GM21526 (cell line): ENCODE results near the gene CHML.

Source experiments
- ATAC-seq: cut with Tn5 transposase; IDR thresholded peaks from one replicate; pipeline ENCODE4 v1.9.1; 2021; ENCODE audit warnings: moderate library complexity; ENCODE audit not compliant: unreplicated experiment, low FRiP score

The CHML gene

DNA sequence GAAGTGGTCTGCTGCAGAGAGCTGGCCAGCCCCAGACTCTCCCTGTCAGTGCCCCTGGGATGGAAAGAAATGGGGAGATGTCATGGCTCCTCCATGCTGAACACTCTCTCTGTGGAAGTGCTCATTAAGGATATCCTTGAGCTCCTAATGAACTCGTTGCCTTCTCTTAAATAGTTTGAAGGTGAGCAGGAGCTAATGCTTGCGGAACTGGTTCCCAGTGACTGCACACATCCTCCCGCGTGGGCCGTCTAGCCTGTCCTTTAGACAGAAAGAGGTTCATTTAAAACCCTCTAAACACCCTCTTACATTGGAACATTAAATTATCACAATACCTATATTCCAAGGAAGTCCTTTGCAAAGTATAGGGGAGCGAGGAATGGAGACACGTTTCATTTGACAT lies 6.0 kb upstream of the CHML start:
- no peak for ATAC-seq

DNA sequence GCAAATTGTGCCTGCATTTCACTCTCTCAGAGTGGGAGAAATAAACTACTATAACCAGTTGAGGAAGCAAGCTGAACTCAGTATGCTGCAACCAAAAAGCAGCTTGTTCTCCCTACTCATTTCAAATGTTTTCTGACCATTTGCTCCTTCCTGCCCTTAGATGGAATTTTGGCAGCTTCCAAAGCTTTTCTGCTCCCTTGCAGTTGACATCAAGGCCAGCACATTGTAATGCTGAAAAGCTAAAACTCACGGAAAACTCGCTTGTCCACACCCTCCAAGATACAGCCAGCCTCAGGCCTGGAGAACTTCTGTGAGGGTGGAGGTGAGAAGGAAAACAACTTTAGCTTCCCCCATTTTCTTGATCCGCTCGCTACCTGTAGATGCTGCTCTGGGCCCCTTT lies 5.0 kb upstream of the CHML start:
- no peak for ATAC-seq

DNA sequence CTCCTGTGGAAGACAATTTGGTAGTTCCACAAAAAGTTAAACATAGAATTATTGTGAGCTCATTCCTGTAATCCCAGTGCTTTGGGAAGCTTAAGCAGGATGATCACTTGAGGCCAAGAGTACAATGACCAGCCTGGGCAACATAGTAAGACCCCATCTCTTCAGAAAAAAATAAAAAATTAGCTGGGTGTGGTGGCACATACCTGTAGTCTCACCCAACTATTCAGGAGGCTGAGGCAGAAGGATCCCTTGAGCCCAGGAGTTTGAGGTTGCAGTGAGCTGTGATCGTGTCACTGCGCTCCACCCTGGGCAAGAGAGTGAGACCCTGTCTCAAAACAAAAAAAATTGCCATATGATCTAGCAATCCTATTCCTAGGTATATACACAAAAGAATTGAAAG lies 4.1 kb upstream of the CHML start:
- ATAC-seq: no peak

DNA sequence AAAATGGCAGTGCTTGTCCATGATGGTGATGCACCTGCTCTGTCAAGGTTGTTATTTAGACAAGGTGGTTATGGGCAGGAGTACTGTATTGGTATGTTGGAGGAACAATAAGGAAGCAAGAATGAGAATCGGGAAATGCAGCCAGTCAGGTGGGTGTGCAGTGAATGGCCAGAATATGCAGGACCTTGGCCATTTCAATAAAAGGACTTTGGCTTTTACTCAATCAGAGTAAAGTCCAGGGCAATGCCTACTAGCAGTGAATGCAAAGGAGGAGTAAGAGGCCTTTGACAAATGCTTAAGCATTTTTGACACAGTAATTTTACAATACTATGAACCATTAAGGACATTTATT lies 2.4 kb upstream of the CHML start:
- ATAC-seq: no peak

DNA sequence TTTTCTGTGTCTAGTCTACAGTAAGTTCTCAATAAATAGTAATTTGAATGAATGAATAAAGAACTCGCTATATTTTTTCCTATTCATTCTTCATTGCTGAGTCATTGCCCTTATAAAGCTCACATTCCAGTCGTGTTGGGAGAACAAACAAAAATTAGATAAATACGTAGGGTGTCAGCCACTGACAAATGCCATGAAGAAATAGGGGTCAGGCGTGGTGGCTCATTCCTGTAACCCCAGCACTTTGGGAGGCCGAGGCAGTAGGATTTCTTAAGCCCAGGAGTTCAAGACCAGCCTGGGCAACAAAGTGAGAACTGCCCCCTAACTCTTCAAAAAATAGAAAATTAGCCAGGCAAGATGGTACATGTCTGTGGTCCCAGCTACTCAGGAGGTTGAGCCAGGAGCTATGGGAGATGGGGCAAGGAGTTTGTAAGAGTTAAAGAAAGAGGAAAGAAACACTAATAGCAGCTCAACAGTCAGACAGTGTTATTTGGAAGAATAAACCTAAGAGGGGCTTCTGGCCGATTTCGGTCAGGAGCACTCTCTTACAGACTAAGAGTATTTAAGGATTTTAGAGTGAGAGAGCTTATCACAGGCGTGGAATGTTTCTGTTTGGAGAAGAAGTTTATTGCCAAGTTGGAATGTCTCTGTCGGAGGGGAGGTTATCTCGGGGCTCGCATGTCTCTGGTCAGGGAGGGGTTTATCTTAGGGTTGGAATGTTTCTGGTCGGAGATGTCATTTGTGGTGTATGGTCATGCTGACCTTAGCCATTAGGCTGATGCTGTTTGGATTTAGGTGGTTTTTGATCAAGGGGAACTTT lies 1.8 kb upstream of the CHML start:
- no peak for ATAC-seq

DNA sequence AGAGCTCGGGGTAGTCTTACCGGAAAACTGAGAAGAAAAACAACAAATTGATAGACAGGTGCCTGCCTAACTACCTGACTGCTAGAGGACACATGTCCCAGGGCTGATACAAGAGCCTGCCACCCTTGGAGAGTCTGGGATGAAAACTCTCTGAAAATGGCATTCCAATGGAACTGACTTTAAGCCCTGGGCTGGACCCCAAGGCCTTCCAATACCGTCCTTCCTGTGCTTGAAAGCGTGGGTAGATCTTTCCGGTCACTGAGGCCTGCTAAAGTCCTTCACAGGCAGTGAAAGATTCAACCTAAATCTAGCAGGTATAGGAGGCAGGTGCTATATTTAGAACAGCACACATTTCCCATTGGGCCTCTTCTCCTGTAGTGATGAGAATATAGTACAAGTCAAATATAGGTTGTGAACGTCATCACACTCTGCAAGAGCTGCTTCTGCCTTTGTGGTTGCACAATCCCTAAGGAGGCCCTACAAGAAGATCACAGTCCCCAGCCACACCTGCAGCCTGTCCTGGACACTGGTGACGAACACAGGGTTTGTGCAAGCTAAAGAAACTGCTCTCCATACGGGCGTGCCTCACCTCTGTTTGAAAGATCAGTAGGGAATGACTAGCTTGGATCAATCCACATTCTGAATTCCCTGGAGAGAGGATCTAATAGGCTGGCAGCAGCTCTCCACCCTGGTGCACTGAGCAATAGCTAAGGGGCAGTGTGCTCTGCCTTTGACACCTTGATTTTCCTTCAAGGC lies 876 bp upstream of the CHML start:
- ATAC-seq: no peak

DNA sequence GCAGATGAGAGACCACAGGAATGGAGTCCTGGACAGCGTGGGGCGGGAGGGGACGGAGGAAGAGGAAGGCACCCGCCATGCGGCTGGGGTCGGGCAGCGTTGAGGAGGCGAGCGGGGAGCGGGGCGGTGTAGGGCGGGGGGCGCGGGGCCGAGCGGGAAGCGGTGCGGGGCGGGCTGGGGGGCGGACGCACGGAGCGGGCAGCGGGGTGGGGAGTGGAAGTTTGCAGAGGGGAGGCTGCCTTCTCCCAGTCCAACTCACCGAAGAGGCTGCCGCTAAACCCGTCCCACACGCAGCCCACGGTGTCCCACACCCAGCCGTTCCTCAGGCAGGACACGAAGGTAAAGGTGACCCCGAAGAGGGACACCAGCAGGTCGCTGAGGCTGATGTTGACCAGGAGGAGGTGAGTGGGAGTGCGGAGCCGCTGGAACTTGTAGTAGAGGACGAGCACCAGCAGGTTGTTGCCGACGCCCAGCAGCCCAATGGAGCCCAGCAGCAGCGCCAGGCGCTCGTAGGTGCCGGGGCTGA lies 483 bp downstream of the CHML start:
- peak; percentile 54 for ATAC-seq

DNA sequence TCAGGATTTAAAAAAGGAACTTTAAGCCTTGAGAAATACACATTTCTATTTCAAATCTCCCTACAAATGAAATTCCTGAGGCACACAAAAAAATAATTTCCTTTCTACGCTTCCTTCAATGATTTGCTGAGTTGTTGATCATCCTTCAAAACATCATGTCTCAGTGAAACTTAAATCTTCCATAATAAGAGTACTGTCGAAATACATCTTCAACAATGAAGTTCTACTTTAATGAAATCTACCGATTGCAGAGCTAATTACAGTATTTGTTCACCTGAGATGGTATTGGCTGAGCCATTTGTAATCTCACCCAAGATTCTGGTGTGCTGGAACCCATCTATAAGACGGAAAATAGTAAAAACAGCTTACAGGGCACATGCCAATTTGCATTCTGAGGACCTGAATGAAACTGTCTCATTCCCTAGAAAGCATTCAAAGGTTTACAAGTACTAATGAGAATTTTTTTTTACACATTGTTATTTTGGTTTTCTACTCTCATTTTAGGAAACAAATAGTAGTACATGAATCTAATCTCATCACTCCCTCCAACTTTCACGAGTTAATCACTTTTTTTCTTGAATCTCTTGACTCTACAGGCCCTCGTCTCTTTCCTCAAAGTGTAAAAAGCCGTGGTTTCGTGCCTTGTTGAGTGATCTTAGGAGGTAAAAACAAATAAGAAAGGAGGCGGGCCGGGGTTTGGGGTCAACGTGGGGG lies 1.1 kb downstream of the CHML start:
- no peak for ATAC-seq

DNA sequence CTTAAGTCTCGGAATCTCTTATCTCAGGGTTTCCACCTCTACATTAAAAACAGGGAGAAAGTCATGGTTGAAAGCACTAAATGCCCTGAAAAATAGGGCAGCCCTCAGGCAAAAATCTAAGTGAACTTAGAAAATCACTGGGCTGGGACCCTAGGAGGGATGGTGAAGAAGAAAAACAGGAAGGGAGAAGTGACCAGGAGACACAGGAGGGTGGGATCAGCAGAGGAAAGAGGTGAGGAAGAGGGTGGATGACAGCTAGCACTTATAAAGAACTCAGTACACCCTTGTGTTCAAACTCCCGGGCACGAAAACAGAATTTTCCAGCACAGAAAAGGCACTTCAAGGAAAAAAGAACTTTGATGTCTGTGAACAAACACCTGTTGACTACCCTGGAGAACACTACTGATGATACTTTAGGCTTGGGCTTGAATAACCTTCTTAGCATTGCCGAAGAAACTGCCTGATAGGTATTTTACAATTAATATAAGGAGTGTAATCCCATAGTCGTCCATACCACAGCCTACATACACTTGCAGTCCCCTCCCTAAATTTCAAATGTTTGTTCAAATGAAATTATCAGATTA lies 2.0 kb downstream of the CHML start:
- no peak for ATAC-seq

DNA sequence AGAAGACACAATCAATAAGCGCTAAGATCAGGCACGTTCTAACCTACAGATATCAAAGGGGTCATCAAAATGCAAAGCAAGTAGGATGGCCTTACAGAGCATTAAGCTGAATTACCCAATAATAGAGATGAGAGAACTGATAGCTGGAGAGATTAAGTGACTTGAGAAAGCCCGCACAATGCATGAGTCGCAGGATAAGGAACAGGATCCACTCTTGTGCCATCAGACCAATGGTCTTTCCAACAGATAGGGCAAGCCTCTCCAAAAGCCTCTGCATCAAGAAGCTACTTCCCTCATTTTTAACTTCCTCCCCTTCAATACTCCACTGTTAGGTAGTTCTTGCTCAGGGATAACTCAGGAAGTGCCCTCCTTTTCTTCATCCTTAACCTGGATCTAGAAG lies 2.6 kb downstream of the CHML start:
- no peak for ATAC-seq

DNA sequence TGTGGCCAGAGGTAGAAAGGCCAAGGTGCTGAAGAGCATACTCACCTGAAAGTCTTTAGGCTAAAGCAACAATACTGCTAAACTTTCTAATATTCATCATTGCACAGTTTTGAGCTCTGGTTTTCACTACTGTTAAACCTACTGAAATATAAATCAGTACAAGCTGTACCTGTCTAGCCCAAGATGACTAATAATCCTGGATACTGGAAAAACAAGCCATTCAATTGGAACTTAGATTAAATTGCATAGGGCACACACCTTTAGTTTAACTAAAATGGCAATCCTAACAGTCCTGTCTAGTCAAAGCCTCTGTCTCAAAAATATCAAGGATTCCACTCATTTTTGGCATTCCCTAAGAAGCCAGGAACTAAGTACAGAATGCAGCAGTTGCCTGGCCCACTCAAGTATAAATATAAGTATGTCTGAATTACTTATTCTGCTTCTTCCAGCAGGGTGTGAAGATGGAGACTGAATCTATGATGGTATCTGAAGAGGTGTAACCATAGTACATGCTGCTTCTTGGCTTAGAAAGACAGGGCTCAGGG lies 3.1 kb downstream of the CHML start:
- no peak for ATAC-seq

DNA sequence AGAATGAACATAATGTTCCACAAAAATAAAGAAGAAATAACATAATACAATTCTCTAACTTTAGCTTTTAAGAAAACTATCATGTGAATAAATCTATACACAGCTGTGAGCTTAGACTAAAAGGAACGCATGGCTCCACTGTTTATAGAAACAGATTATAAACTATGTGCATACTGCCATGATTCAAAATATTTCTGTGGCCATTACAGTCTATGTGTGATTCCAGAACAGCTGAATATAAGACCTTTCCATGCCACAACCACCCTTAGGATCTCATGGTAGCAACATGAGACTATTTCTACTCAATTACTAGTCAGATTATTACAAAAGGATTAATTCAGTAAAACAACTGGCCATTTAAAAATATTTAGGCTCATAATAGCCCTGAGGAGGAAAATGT lies 3.9 kb downstream of the CHML start:
- ATAC-seq: no peak

DNA sequence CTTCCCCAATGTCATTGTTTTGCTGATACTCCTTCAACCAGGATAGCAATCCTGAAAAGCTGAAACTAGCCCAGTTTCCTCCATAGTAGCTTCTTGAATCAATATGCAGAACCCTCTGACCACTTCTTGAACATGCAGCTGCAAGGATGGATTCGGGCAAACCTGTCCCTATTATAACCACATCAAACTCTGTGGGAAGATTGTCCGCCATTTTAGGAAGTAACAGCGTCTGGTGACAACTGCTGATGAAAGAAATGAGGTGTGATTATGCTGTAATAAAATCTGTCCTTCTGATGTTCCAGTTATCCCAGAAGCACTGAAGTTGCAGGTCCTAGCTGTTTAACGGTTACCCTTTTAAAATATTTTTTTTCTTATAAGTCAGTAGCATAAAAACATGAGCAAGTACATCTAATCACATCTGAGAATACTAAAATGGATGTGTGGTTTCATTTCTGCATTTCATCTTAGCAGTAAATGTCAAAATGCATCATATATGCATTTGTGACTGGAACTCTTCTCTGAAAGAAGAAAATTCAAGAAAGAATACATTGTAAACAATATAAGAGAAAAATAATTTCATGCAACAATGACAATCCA lies 4.5 kb downstream of the CHML start:
- no peak for ATAC-seq

DNA sequence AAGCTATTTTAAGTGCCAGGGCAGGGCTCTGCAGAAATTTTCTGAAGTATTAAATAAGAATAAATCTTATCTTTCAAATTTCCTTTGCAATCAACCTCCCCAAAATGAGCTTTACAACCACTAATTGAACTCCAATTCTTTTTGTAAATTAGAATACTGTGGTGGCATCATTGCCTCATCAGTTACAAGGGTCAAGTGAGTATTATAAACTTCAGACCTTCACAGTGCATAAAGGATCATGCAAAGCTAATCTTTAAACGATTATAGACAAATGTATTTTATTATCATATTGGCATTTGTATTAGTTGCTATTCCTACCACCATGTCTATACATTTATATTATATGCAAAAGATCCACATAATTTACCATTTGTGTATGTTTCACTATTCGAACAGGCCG lies 7.2 kb downstream of the CHML start:
- no peak for ATAC-seq

DNA sequence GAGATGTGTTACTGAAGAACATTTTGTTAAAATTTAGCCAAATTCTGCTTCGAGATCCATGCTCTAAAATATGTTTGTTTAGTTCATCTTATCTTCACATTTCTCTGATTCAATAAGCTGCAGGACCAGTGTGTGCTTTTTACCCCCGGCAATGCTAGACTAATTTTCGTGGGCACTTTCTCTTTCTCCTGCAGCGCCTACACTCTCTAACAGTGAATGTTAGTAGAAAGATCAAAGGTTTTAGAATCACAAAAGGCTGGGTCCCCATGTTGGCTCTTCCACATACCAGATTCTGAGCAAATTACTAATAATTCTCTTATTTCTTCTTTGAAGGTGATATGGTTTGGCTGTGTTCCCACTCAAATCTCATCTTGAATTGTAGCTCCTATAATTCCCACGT lies 8.5 kb downstream of the CHML start:
- ATAC-seq: no peak

DNA sequence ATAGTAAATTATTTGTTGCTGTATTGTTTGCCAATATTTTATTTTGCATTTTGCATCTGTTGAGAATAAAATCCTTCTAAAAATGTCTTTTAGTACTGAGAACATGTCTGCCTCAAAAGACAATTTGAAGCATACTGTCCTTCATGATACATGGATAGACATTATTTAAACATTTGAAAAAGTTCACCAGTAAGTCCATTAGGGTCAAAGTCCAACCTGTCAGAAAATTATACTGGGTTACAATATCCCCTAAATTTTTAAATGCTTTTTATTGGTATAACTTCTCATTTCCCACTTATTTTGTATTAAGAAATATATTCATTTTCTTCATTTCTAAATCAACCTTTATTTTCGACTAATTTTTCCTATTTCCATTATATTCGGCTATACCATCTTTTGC lies 9.3 kb downstream of the CHML start:
- no peak for ATAC-seq

DNA sequence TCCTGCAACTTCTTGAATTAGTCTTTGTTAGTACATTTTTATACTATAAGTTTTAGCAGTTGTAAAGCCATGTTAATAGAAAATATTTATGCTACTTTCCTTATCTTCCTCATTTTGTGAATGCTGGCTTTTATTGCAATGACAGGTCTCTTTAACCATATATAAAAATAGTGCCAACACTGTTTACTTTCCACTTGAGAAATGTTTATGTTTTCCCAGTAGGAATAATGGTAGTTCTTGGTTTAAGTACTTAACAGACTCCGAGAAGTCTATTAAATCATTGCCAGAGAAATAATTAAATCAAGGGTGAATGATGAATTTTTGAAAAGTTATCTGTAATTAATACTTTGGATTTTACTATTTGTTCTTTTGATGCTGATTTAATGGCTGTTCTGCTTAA lies 9.7 kb downstream of the CHML start:
- no peak for ATAC-seq

DNA sequence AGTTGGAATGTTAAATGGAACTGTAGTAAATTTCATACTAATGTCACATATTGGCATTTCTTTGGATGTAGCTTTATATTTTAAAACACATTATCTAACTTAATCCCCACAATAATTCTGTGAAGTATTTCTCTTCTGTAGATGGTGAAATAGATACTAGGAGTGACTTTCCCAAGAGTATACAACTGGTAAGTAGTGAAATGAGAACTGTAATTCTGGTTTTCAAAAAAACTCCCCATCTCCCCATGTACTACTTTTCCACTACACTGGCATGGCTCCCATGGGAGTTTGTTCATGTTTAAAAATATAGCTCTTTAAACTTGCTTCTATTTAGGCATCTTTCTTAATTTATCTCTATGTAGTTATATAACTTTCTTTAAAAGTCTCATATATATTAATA lies 10.2 kb downstream of the CHML start:
- no peak for ATAC-seq

DNA sequence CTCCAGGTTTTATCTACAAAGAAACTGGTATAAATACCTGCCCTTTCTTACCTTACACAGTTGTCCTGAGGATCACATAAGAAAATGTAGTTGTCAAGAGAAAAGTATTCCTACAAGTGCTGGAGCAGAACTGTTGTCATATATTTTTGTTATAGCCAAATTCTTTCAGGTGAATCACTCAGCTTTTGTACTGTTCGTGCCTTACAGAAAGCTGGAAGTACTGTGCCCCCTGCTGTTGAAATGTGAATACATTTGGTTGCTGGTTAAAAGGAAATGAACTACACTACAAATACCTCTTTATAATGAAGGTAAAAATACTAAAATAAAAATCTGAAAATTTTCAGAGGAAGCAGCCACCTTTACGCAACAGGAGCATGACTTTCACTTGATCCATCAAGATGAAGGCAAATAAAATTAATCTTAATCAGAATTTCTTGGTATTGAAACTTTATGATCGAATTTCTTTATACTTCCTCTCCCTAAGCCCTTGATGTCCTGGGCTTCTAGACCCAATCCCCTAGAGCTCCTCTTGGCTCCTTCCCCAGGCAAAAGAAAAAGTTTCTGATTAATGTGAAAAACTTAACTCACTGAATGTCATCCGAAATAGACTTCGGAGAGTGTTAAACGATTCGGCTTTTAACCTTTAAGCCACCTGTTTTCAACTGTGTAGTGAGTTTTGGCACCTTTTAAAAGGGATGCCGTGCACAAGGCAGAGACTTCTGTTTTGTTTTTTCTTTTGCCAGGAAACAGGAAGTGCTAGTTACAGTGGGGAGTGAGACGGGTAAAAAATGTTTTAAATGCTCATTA lies 12.5 kb downstream of the CHML start:
- ATAC-seq: peak; percentile 85

DNA sequence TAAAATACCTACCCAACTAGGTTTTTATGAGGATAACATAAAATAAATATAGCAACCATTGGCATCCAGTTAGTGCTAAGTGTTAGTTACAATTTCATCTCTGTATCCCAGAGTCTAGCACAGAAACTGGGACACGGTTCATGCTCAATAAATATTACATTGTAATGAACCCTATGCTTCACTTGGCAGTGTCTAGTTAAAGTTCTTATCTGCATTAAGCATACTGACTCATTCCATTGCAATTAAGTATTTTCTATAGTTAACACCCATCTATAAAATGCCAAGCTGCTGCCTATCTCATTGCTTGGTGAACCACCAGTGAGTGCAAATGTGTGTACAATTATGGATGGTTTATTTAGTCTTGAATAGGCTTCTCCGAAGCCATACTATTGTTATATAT lies 15.2 kb downstream of the CHML start:
- no peak for ATAC-seq
